GM12878 (cell line): ENCODE results near the gene PDIA5.

ENCODE experiments used
- BRCA1 ChIP-seq: IDR thresholded peaks from 2 replicates; pipeline ENCODE4 v1.6.1; 2011; ENCODE audit warnings: low read depth, low read length, improper control_type of control experiment
- CHD4 ChIP-seq: fragments of 200-600 bp; sonication (generic); IDR thresholded peaks from 2 replicates; pipeline ENCODE4 v1.6.1; 2016; ENCODE audit warnings: mild to moderate bottlenecking
- EZH2 ChIP-seq: IDR thresholded peaks from 2 replicates; pipeline ENCODE4 v1.6.1; 2012; ENCODE audit warnings: low read depth, mild to moderate bottlenecking, control low read depth, inconsistent platforms, low read length, borderline replicate concordance; ENCODE audit not compliant: control insufficient read depth
- PAX5 ChIP-seq: IDR thresholded peaks from 2 replicates; pipeline ENCODE4 v1.6.1; 2011; ENCODE audit warnings: low read depth, low read length, borderline replicate concordance
- POLR2A ChIP-seq: IDR thresholded peaks from 2 replicates; pipeline ENCODE4 v1.6.1; 2011; ENCODE audit warnings: low read depth, mild to moderate bottlenecking, low read length
- POLR2AphosphoS5 ChIP-seq: IDR thresholded peaks from 2 replicates; pipeline ENCODE4 v1.6.1; 2011; ENCODE audit warnings: mild to moderate bottlenecking, low read length, inconsistent platforms
- RFX5 ChIP-seq: IDR thresholded peaks from 2 replicates; pipeline ENCODE4 v1.6.1; 2011; ENCODE audit warnings: low read depth, low read length, improper control_type of control experiment
- SMC3 ChIP-seq: IDR thresholded peaks from 2 replicates; pipeline ENCODE4 v1.6.1; 2011; ENCODE audit warnings: low read length, improper control_type of control experiment, borderline replicate concordance
- YY1 ChIP-seq: IDR thresholded peaks from 2 replicates; pipeline ENCODE4 v1.6.1; 2011; ENCODE audit warnings: low read depth, mild to moderate bottlenecking, low read length
- TF ChIP-seq, protein P1 (sequence below): IDR thresholded peaks from 2 replicates; pipeline ENCODE4 v1.6.1; 2012; ENCODE audit warnings: low read depth, low read length, improper control_type of control experiment
- TF ChIP-seq, protein P2 (sequence below), 3 experiments: IDR thresholded peaks in 2 of 3; conservative IDR thresholded peaks in 1 of 3; 2 replicates each; pipeline ENCODE4 v1.5.1; 2011; ENCODE audit warnings: low read depth in 3 of 3, low read length in 3 of 3, mild to moderate bottlenecking in 3 of 3, control low read depth in 2 of 3, moderate library complexity in 2 of 3, inconsistent platforms in 1 of 3, mixed read lengths in 1 of 3; ENCODE audit not compliant: control insufficient read depth in 2 of 3, insufficient read depth in 1 of 3; ENCODE audit errors: extremely low read depth in 1 of 3
- TF ChIP-seq, protein P3 (sequence below): fragments of 450-650 bp; IDR thresholded peaks from 2 replicates; pipeline ENCODE4 v1.6.1; 2017; ENCODE audit warnings: mild to moderate bottlenecking, low read depth, inconsistent platforms; ENCODE audit not compliant: poor library complexity, severe bottlenecking
- TF ChIP-seq, protein P4 (sequence below): fragments of 450-650 bp; IDR thresholded peaks from 2 replicates; pipeline ENCODE4 v1.6.1; 2016; ENCODE audit warnings: mild to moderate bottlenecking

DNA sequence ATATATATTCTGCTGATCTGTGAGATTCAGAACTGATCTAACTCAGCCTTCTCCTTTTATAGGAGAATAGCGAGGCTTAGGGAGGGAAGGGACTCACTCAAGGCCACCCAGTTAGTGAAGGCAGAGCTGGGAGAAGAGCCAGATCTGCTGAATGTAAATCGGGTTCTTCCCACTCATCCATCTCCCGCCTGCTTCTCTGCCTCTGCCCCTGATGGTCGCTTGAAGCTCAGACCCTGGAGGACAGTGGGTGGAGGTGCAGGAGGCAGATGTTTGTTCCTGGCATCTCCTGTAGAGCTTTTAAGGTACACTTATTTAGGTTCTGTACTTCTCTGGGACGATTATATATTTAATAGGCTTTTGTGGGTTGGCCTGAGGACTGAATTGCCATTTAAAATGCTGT is 4.3 kb downstream of the PDIA5 start:
- no peak for TF ChIP-seq POLR2A
- TF ChIP-seq, protein P1, sequence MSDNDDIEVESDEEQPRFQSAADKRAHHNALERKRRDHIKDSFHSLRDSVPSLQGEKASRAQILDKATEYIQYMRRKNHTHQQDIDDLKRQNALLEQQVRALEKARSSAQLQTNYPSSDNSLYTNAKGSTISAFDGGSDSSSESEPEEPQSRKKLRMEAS = no peak
- TF ChIP-seq EZH2 = no peak
- TF ChIP-seq, protein P2, sequence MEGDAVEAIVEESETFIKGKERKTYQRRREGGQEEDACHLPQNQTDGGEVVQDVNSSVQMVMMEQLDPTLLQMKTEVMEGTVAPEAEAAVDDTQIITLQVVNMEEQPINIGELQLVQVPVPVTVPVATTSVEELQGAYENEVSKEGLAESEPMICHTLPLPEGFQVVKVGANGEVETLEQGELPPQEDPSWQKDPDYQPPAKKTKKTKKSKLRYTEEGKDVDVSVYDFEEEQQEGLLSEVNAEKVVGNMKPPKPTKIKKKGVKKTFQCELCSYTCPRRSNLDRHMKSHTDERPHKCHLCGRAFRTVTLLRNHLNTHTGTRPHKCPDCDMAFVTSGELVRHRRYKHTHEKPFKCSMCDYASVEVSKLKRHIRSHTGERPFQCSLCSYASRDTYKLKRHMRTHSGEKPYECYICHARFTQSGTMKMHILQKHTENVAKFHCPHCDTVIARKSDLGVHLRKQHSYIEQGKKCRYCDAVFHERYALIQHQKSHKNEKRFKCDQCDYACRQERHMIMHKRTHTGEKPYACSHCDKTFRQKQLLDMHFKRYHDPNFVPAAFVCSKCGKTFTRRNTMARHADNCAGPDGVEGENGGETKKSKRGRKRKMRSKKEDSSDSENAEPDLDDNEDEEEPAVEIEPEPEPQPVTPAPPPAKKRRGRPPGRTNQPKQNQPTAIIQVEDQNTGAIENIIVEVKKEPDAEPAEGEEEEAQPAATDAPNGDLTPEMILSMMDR (IDR thresholded peaks at IDR 0.05 in 2 of 3, conservative IDR thresholded peaks at IDR 0.05 in 1 of 3; ENCODE audit: control insufficient read depth in 2 of 3, extremely low read depth in 1 of 3, insufficient read depth in 1 of 3, low read depth in 3 of 3, low read length in 3 of 3) = 0 out of 6 replicates have a peak, but pooled peaks of 2 of the 3 experiments have one; percentile 9 to 27
- no peak for TF ChIP-seq POLR2AphosphoS5
- TF ChIP-seq RFX5 = no peak
- TF ChIP-seq YY1 = no peak
- no peak for TF ChIP-seq BRCA1
- TF ChIP-seq, protein P3, sequence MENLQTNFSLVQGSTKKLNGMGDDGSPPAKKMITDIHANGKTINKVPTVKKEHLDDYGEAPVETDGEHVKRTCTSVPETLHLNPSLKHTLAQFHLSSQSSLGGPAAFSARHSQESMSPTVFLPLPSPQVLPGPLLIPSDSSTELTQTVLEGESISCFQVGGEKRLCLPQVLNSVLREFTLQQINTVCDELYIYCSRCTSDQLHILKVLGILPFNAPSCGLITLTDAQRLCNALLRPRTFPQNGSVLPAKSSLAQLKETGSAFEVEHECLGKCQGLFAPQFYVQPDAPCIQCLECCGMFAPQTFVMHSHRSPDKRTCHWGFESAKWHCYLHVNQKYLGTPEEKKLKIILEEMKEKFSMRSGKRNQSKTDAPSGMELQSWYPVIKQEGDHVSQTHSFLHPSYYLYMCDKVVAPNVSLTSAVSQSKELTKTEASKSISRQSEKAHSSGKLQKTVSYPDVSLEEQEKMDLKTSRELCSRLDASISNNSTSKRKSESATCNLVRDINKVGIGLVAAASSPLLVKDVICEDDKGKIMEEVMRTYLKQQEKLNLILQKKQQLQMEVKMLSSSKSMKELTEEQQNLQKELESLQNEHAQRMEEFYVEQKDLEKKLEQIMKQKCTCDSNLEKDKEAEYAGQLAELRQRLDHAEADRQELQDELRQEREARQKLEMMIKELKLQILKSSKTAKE = no peak
- TF ChIP-seq CHD4 = no peak
- TF ChIP-seq, protein P4, sequence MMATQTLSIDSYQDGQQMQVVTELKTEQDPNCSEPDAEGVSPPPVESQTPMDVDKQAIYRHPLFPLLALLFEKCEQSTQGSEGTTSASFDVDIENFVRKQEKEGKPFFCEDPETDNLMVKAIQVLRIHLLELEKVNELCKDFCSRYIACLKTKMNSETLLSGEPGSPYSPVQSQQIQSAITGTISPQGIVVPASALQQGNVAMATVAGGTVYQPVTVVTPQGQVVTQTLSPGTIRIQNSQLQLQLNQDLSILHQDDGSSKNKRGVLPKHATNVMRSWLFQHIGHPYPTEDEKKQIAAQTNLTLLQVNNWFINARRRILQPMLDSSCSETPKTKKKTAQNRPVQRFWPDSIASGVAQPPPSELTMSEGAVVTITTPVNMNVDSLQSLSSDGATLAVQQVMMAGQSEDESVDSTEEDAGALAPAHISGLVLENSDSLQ = no peak
- TF ChIP-seq SMC3 = no peak
- TF ChIP-seq PAX5 = no peak
